ENCODE data around the gene RXFP2.

DNA sequence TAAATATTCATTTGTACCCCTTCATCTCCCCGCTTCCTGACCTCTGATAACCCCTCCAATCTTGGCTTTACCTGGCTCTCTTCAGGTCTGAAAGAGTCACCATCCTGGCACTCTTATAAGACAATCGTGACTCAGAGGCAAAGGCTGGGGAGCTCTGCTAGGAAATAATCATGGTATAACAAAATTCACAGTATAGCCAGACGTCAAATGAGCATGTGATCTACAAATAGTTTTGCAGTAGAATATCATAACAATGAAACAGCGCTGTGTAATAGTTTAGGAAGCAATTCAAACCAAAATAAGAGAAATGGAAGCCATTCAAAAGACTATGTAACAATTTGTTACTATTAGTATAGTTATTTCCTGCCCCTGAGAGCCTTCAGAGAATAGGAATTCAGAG is 34.2 kb downstream of the RXFP2 start:
- TF ChIP-seq CTCF (optimal IDR thresholded peaks at IDR 0.05 in 1 of 3, IDR thresholded peaks at IDR 0.05 in 1 of 3, conservative IDR thresholded peaks at IDR 0.05 in 1 of 3; ENCODE audit: extremely low read depth in 1 of 3, insufficient read depth in 2 of 3, low read length in 3 of 3), result no peak
- TF ChIP-seq EZH2 (IDR thresholded peaks at IDR 0.05; ENCODE audit: low read length), result no peak

All from keratinocyte (primary cell).